Suppressor macrophage treated with lipopolysaccharide for 4 hours (primary cell): ENCODE measurements around the gene SLC66A2.

Source experiments
- DNase-seq: peaks from one replicate; pipeline ENCODE4 v3.0.0-alpha.2; 2020

The SLC66A2 gene

DNA sequence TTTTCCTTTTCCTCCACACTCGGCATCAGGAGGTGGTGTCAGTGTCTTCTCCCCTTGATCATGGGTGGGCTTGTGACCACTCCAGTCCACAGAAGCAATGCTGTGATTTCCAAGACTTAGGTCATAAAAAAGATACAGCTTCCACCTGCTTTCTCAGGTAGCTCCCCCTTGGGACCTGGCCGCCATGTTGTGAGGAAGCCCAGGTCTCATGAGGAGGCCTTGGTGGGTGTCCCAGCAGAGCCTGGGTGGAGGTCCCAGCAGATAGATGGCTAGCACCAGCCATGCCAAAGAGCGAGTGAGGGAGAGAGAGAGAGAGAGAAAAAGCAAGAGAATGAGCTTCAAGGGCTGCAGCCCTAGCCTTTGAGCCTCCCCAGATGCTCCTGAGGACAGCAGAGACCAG lies 16.0 kb downstream of the SLC66A2 start:
- DNase-seq = no peak

DNA sequence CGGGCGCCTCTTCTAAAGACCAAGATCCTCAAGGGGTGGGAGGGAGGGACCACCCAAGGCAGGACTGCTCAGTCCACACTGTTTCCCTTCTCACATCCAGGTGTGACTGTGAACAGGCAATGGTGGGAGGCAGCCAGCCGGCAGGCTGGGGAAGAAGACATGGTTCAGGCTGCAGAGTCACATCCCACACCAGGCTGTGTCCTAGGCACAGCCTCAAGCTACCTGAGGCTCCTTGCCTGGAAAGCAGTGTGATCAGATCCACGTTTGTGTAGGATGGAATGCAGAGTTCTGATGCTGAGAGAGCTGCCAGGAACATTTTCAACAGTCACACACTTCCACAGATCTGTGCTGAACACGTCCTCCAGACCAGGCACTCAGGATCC lies 16.4 kb downstream of the SLC66A2 start:
- DNase-seq = no peak

DNA sequence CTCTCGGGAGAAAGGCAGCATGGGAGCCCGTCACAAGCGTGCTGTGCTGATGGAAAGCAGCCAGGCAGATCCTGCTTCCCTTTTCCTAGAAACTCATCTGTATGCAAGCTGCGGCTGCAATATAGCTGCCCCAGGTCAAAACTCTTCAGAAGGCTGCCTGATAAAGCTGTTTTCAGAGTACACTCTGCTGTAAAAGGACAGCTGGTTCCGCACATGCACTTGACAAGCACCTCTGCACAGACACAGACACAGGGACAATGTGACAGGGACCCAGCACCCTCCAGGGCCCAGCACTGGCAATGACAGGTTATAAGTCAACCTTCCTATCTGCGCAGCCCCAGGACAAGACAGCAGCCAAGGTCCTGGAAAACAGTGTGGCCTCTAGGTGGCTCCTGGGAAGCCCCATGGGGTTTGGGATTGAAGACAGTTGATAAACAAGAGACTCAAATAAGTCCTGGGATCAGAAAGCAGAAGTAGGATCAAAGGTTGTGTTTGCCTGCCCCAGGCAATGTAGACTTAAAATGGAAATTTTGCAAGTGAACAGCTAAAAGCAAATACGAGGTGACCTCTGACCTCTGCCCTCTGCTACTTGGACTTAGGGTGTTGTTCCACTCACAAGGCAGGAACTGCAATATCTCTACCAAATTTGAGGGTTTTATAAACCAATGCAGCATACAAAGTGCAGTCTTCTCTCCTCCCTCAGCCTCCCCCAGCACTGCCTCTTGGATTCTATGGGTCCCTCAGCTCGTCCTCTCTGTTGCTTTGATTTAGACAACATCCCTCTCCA lies 16.9 kb downstream of the SLC66A2 start:
- DNase-seq = no peak

DNA sequence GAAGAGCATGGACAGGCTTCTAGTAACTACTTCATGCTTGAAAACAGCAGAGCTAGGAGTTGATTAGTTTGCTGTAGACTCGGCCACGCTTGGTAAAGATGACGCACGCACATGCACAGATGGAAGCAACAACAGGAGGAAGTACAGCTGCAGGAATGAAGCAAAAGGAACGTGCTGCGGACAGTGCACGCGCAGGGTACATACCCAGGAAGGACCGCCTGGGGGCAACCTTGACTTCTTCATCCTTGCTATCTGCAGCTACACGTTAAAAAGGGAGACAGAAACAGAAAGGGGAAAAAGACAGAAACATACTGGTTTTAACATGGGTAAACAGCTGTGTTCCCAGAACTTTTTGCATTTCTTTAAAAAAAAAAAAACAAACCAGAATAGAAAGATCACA lies 17.7 kb downstream of the SLC66A2 start:
- DNase-seq = no peak

DNA sequence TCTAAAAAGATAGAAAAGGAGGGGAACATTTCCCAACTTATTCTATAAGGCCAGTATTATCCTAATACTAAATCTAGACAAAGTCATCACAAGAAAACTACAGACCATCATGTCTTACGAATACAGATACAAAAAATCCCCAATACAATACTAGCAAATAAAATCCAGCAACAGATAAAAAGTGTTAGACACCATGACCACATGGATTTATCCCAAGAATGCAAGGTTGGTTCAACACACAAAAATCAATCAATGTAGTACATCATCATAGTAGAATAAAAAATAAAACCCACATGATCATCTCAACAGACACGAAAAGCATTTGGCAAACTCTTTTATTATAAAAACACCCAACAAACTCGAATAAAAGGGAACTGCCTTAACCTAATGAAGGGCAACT lies 18.5 kb downstream of the SLC66A2 start:
- DNase-seq = no peak

DNA sequence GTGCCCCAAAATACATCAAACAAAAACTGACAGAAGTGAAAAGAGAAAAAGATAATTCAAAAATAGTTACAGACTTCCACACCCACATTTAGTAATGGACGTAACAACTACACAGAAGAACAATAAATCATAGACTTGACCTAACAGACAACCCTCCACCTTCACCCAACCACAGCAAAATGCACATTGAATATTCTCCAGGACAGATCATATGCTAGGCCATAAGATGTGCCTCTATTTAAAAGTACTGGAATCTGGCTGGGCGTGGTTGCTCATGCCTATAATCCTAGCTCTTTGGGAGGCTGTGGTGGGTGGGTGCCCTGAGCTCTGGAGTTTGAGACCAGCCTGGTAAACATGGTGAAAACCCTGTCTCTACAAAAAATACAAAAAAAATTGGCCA lies 20.0 kb downstream of the SLC66A2 start:
- DNase-seq = no peak

DNA sequence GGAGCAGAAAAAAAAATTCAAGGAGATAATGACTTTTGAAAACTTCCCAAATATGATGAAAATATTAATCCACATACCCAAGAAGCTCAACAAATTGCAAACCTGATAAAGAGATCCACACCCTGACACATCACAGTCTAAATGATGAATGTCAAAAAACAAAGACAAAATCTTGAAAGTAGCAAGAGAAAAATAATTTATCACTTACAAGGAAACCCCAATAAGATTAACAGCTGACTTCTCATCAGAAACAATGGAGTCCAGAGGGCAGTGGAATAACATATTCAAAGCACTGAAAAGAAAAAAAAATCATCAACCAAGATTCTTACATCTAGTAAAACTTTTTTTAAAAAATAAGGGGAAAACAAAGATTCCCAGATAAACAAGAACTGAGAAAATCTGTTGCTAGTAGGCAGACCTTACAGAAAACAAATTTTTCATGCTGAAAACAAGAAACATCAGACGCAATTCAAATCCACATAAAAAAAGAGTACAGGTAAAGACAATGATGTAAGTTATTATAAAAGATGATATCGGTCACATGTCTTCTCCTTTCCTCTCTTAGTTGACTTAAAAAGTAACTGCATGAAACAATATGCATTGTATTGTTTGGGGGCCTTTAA lies 21.3 kb downstream of the SLC66A2 start:
- DNase-seq = no peak

DNA sequence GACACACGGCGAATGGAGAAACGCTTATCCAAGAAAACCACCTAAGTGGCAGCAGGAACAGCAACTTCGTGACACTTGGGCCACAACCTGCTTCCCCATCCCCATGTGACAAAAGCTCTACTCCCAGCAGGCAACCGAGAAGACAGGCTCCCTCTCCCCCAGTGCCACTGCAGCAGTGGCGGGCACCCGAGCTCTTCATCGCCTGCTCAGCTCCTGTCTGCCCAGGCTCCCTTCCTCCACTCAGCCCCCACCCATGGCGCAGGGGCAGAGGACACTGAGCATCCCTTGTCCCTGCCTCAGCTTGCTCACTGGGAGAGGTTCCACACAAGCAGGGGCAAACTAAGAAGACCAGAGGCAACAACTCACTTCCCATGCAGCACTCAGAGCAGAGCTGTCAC lies 22.9 kb downstream of the SLC66A2 start:
- DNase-seq = no peak

DNA sequence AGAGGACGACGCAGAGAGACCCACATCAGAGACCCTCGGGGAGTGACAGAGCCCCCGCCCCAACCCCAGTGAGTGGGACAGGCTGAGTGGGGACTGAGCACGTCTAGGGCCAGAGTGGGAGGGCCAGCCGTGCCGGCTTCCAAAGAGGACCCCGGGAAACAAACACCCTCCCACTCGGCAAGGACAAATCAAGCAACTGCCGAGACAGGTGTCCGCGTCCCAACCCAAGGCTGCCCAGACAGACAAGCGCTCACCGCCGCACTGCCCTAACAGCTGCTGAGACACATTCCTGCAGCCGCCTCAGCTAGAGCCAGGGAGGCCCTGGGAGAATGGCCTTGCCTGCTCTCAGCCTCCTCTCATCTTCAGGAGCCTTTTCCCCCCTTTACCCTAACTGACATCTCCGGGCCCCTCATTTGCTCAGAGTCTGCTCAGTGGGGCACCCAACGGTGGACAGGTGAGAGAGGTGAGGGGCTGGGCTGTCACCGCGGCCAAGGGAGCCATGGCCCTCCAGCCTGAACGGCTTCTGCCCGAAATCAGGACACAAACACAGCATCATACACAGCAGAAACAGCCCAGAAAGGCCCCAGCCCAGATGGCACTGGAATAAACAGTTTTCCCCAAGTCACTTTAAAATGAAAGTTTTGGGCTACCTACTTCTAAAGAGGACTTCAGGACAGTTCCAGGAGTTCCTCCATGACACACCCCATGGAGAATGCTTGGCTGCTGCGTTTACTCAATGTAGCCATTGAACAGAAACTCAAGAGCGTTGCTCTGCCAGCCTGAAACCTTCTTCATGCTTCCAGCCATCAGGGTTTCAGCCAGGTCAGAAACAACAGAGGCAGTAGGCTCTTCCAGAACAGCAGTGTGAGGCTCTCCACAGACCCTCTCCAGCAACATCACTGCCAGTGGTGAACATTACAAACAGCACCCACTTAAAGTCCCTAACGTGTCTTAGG lies 23.6 kb downstream of the SLC66A2 start:
- DNase-seq = no peak

DNA sequence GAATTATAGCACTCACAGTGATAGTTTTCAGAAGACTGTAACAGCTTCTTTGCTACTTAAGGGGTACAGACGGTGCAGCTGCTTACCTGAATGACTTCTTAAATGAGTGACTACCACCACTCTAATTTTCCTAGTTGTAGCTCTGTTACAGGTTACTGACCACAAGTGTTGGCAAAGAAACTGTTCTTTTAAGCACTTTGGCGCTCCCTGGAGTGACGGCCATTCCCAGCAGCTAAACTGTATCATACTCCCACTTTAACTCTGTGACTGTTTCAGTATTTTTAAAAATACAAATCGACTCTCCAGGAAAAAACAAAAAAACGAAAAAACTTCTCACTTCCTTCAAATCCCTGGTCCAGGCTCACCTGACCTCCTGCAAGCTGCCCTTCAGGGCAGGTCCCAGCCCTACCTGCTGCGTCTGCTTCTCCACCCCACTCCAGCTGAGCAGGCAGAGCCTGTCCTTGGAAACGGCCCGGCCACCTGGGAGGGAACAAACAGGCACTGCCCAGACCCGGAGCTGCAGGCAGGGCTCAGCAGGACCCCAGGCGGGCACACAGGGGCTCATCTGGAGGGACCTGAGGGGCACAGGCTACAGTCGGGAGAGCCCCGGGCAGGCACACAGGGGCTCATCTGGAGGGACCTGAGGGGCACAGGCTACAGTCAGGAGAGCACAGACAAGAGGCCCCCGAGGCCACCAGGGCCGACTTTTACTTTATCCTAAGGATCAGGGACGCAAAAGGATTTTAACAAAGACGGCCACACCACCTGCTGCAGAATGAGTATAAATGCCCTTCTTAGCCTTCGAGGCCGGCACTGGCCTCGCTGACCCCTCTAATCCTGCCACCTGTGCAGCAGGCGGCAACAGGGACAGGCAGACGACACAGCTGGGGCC lies 24.5 kb downstream of the SLC66A2 start:
- no peak for DNase-seq

DNA sequence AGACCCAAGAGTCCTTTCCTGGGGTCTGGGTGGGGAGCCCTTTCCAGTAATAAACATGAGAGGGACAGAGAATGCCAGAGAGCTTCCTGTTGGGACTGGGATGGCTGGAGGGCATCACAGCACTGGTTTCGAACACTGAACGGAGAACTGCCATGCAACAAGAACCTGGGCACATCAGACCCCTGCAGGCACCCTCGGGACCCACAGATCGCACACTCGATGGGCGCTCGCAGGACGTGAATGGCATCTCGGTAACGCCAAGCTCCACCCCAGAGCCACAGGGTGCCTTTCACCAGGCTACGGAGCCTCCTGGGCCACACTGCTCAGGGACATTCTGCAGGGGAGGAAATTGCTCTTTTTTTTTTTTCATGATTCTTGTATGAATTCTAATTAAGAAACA lies 25.1 kb downstream of the SLC66A2 start:
- no peak for DNase-seq

DNA sequence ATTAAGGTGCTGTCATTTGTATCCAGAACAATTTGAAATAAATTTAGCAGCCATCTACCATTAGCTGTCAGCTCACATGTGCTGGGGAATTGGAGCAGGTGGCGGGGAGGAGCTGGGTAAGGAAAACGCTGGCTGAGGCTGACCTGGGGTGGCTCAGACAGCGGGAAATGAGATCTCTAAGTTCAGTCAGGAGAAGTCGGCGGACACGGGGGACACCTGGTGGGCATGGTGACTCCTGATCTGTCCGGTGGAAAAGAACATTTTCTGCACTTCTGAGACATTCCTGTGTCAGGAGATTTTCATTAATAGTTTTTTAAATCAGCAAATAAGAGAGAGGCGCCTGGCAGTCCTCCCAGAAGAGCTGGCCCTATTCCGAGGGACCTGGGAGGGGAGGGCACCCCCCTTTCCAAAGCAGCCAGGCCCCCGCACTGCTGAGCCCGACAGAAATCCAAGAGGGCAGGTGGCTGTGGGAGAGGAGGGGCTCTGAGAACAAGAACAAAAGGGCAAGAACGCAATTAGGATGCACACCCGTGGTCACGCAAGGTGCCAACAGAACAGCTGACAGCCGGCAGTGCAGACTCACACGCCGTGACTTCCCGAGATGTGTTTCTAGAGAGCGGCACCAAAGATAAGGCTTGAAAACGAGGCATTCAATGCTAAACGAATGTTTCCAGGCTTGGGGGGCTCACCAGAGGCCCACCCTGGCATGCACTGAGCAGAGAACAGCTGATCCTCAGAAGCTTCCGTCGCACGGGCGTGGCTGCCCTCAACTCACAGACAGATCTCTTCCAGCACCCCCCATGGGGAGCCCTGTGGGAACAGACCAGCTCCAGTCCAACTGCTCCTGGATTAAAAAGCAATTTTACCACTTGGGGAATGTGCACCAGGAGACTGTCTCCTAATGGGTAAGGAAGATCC lies 26.4 kb downstream of the SLC66A2 start:
- DNase-seq = no peak

DNA sequence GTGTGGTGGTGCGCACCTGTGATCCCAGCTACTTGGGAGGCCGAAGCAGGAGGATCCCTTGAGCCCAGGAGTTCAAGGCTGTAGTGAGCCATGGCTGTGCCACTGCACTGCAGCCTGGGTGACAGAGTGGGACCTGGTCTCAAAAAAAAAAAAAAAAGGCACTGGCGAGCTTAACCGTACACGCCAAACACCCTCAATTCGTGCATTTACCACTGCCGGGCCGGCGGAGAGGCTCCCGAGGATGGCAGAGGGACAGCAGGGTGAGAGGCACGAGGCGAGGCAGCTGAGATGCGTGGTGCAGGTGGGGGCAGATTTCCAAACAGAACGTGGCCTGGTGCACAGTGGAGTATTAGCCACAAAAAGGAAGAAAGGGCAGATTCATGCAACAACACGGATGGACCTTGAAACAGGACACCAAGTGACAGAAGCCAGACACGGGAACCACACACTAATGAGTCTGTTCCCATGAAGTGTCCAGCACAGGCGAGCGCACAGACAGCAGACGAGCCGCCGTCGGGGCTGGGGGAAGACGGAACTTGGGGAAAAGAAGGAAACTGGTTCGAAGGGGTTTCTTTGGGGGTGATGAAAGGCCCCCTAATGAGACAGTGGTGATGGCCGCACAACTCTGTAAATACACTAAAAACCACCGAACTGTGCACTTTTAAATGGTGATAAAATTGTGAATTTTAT lies 27.4 kb downstream of the SLC66A2 start:
- no peak for DNase-seq

DNA sequence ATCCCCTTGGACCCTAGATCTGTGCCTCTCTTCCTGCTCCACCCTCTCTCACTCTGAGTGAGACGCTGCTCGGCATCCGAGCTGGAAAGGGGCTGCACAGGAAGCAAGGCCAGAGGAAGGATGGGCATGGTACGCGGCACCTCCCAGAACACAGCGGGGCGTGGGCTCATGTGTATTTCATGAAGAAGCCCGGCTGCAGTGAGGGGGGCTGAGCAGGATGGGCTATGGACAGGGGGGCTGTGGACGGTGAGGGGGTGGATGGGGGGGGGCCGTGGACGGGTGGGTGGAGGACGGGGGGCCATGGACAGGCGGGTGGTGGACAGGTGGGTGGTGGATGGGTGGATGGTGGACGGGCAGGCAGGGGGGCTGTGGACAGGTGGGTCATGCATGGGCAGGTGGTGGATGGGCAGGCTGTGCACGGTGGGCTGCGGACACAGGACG lies 28.5 kb downstream of the SLC66A2 start:
- DNase-seq = no peak

DNA sequence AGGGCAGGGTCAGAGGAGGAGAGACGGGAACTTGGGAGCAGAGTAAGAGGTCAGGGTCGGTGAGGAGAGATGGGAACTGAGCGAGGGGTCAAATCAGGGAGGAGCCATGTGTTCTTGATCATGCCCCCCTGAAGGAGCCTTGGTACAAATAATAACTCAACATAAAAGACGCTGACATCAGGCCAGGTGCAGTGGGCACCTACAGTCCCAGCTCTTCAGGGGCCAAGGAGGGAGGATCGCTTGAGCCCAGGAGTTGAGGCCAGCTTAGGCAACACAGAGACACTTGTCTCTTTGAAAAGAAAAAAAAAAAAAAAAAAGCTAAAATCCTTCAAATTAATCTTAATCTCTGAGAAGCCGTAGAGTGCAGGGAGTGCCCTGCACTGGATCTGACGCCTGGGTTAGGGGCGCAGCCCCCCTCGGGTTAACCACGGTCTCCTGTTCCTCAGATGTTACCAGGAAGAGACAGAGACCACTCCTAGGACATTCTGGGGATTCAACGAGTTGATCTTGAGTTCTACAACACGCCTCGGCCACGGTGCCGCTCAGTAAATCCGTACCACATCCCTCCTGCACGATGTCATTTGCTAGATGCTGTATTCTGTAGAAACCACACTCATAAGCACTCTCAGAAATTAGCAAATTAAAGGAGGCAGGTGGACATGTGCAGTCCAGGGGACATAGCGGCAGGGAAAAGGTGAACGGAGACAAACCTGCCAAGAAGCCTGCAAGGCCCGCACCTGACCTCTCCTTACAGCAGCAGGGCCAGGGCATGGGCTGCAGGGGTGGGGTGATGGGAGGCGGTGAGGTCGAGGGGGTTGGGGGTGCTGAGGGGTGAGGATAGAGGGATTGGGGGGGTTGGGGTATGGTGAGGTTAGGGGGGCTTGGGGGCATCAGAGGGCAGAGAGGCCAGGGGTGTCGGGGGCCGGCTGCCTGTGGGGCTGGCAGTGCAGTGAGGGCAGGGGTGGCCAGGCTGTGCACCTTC lies 29.2 kb downstream of the SLC66A2 start:
- DNase-seq = no peak

DNA sequence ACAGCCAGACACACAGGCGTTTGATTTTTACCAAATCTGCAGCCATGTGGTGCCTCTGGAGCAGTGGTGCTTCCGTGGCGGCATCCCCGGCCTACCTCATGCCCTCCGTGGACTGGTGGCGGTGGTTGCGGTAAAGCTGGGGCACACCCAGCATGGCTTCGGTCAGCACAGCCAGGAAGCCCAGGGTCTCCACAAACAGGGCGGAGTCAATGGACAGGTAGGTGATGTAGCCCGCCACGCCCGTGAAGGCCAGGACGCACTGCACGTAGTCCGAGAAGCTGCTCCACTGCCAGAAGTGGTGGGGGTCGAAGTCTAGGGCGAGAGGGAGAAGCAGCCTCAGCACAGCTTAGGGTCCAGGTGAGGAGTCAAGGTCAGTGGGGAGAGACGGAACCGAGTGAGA lies 32.4 kb downstream of the SLC66A2 start:
- no peak for DNase-seq

DNA sequence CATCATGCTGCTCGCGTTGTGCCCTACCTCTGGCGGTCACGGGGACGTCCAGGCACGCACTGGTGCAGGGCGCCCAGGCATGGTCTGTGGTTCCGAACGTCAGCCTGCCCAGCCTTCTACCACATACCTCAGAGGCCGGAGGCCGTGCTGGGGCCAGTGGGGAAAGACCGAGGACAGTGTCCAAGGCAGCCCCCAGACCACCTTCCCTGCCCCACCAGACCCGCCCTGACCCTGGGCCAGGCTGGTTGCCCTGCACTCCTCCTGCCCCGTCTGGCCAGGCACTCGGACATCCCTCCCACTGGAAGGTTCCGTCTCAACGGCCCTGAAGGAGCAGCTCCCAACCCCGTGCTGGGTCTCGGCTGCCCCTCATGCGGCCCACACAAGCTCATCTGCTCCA lies 32.8 kb downstream of the SLC66A2 start:
- no peak for DNase-seq

DNA sequence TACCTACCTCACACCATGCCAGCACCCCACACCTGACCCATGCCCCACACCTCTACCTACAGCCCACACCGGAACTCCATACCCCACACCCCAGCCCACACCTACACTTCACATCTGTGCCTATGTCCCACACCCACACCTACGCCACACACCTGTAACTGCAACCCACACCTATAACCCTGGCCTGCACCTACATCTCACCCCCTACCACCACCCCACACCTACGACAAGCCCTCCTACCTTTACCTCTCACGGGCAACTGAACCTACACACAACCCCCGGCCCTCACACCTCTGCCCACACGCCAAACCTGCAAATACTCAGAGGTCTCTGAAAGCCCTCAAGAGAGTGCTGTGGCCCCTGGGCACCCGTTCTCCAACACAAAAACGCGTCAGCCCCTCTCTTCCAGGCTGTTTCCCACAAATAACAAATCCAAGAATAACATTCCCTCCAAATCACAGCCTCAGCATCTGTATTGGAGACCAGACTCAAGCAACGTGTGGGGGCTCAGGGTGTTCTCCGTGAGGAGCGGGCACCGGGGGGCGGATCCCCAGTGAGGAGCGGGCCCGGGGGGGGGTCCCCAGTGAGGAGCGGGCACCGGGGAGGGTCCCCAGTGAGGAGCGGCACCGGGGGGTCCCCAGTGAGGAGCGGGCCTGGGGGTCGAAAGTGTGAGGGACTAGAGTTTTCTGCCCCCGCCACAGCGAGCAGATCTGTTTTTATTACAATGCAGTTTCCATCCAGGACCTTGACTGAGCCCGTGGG lies 33.4 kb downstream of the SLC66A2 start:
- no peak for DNase-seq
